NK-92 (cell line): ENCODE measurements around the gene NEK2.
"Not testable (repeated sequence)": the region's sequence is repeated elsewhere in the genome, so short reads cannot be mapped to it uniquely, and the experiment has no call there.

Source experiments
- DNase-seq: peaks from one replicate; lab custom pipeline; 2025; ENCODE audit not compliant: unreplicated experiment; lab: John Stamatoyannopoulos, UW

NEK2 gene

GRCh38 chr1:211675230-211676105 lies at the start of gene NEK2:
TSS of gene NEK2 (minus strand) at chr1:211675621. CDS start at chr1:211675479, 142 bp downstream.
- DNase-seq, result no peak

- no peak for DNase-seq
Observed at GRCh38 chr1:211724687-211725196, 49.3 kb upstream of the NEK2 start.

GRCh38 chr1:211723273-211723672 lies 47.9 kb upstream of the NEK2 start:
- DNase-seq, result no peak

- DNase-seq, result no peak
Observed at GRCh38 chr1:211722277-211723175, 47.1 kb upstream of the NEK2 start.

- DNase-seq, result not testable (repeated sequence)
Observed at GRCh38 chr1:211716555-211716954, 41.1 kb upstream of the NEK2 start.

GRCh38 chr1:211715971-211716370 lies 40.5 kb upstream of the NEK2 start:
- DNase-seq, result no peak

- DNase-seq, result no peak
Observed at GRCh38 chr1:211714154-211714553, 38.7 kb upstream of the NEK2 start.

- DNase-seq, result no peak
Observed at GRCh38 chr1:211713231-211713630, 37.8 kb upstream of the NEK2 start.

GRCh38 chr1:211711315-211711705 lies 35.9 kb upstream of the NEK2 start:
- no peak for DNase-seq

GRCh38 chr1:211710566-211711314 lies 35.3 kb upstream of the NEK2 start:
- no peak for DNase-seq

- DNase-seq, result no peak
Observed at GRCh38 chr1:211708926-211709325, 33.5 kb upstream of the NEK2 start.

GRCh38 chr1:211708006-211708405 lies 32.6 kb upstream of the NEK2 start:
- no peak for DNase-seq

- no peak for DNase-seq
Observed at GRCh38 chr1:211705467-211706091, 30.2 kb upstream of the NEK2 start.

GRCh38 chr1:211704543-211704942 lies 29.1 kb upstream of the NEK2 start:
- DNase-seq, result no peak

- DNase-seq, result no peak
Observed at GRCh38 chr1:211703812-211704537, 28.6 kb upstream of the NEK2 start.

- no peak for DNase-seq
Observed at GRCh38 chr1:211701733-211702132, 26.3 kb upstream of the NEK2 start.

- no peak for DNase-seq
Observed at GRCh38 chr1:211699059-211699458, 23.6 kb upstream of the NEK2 start.

- no peak for DNase-seq
Observed at GRCh38 chr1:211698161-211699026, 23.0 kb upstream of the NEK2 start.

GRCh38 chr1:211697356-211697755 lies 21.9 kb upstream of the NEK2 start:
- DNase-seq, result no peak
